Nephron (organoid): ENCODE measurements around the gene SCAMP5.
A peak's percentile ranks its signal among the peaks of the same experiment; 100 is the strongest.

ENCODE experiments used
- H3K27ac Mint-ChIP-seq, 3 experiments: 2 replicates each; pipeline ENCODE4 v1.8.0; 2020; ENCODE audit warnings: mixed read lengths in 3 of 3, mild to moderate bottlenecking in 2 of 3, moderate library complexity in 1 of 3
- H3K27me3 Mint-ChIP-seq: 2 replicates; pipeline ENCODE4 v1.8.0; 2021; ENCODE audit warnings: low read depth, mild to moderate bottlenecking, moderate library complexity, mixed read lengths
- H3K36me3 Mint-ChIP-seq: 2 replicates; pipeline ENCODE4 v1.8.0; 2020; ENCODE audit warnings: low read depth, mixed read lengths
- H3K4me1 Mint-ChIP-seq: 2 replicates; pipeline ENCODE4 v1.8.0; 2020; ENCODE audit warnings: mixed read lengths
- H3K4me3 Mint-ChIP-seq, 3 experiments: 2 replicates each; pipeline ENCODE4 v1.8.0; 2020; ENCODE audit warnings: mild to moderate bottlenecking in 3 of 3, mixed read lengths in 3 of 3, moderate library complexity in 2 of 3
- H3K9me3 Mint-ChIP-seq: 2 replicates; pipeline ENCODE4 v1.8.0; 2020; ENCODE audit warnings: mixed read lengths
- CTCF ChIP-seq, 3 experiments: fragments of 200-600 bp; sonication (generic); IDR thresholded peaks; one replicate each; pipeline ENCODE4 v1.5.0; 2021; ENCODE audit warnings: antibody characterized with exemption in 3 of 3; ENCODE audit not compliant: unreplicated experiment in 3 of 3

SCAMP5 gene

GRCh38 chr15:75019916-75020315 lies 24.6 kb downstream of the SCAMP5 start:
- H3K36me3 Mint-ChIP-seq, result peaks cover 6% of the 10 kb centered on the region
- H3K4me1 Mint-ChIP-seq, result peaks cover 6% of the 10 kb centered on the region
- H3K9me3 Mint-ChIP-seq, result no peaks in the 10 kb centered on the region
- no peak overlapping the region for H3K4me3 Mint-ChIP-seq
- no peaks in the 10 kb centered on the region for H3K27me3 Mint-ChIP-seq
- no peak overlapping the region for H3K27ac Mint-ChIP-seq
- no peak for TF ChIP-seq CTCF (IDR thresholded peaks at IDR 0.05; ENCODE audit: unreplicated experiment in 3 of 3)

GRCh38 chr15:75021341-75021740 lies 26.0 kb downstream of the SCAMP5 start:
- Mint-ChIP-seq H3K27me3 (no peaks in the 10 kb centered on the region), H3K4me3 (peak overlapping the region in 1 of 3 experiments; percentile 32), H3K27ac (no peak overlapping the region), H3K4me1 (peaks cover 13% of the 10 kb centered on the region), H3K36me3 (peaks cover 2% of the 10 kb centered on the region), H3K9me3 (no peaks in the 10 kb centered on the region)
- TF ChIP-seq CTCF (IDR thresholded peaks at IDR 0.05; ENCODE audit: unreplicated experiment in 3 of 3), result no peak

- TF ChIP-seq CTCF (IDR thresholded peaks at IDR 0.05; ENCODE audit: unreplicated experiment in 3 of 3), result no peak
- H3K4me1 Mint-ChIP-seq, result peaks cover 13% of the 10 kb centered on the region
- H3K27me3 Mint-ChIP-seq, result no peaks in the 10 kb centered on the region
- peak overlapping the region in 1 of 3 experiments; percentile 98 for H3K27ac Mint-ChIP-seq
- no peaks in the 10 kb centered on the region for H3K9me3 Mint-ChIP-seq
- H3K36me3 Mint-ChIP-seq, result no peaks in the 10 kb centered on the region
- peak overlapping the region; percentile 99 to 100 (median 99) for H3K4me3 Mint-ChIP-seq
Measured at GRCh38 chr15:75022783-75023180, 27.4 kb downstream of the SCAMP5 start.

GRCh38 chr15:75023181-75023871 lies 28.0 kb downstream of the SCAMP5 start, which contains the start of gene PPCDC:
PPCDC (plus strand) TSS chr15:75023590; CDS start chr15:75028319, 4,729 bp downstream.
- Mint-ChIP-seq H3K27ac (peak within 1 kb of the TSS; percentile 93 to 98 (median 96)), H3K4me1 (peaks cover 13% of the 10 kb centered on the region), H3K36me3 (no peaks in the 10 kb centered on the region), H3K27me3 (no peaks in the 10 kb centered on the region), H3K4me3 (peak within 1 kb of the TSS; percentile 99 to 100 (median 99)), H3K9me3 (no peaks in the 10 kb centered on the region)
- no peak for TF ChIP-seq CTCF (IDR thresholded peaks at IDR 0.05; ENCODE audit: unreplicated experiment in 3 of 3)

GRCh38 chr15:75023872-75024636 lies 28.7 kb downstream of the SCAMP5 start:
- Mint-ChIP-seq H3K36me3 (no peaks in the 10 kb centered on the region), H3K9me3 (no peaks in the 10 kb centered on the region)

More at GRCh38 chr15:75023872-75024636, 28.7 kb downstream of the SCAMP5 start:
- peak overlapping the region; percentile 93 to 98 (median 96) for H3K27ac Mint-ChIP-seq
- no peaks in the 10 kb centered on the region for H3K27me3 Mint-ChIP-seq
- peak overlapping the region; percentile 99 to 100 (median 99) for H3K4me3 Mint-ChIP-seq
- no peak for TF ChIP-seq CTCF (IDR thresholded peaks at IDR 0.05; ENCODE audit: unreplicated experiment in 3 of 3)
- H3K4me1 Mint-ChIP-seq, result peaks cover 14% of the 10 kb centered on the region
